Subcutaneous adipose tissue (tissue), 4 donors: Measurements from ENCODE around the gene DKC1. TPM values are rescaled to one million over a fixed set of nuclear protein-coding genes. Genes with fewer than 3 reads are reported as not detected.

ENCODE experiments used
- total RNA-seq, 4 donors: library from RNA; depleted of rRNA; stranded (reverse); fragments of >200 nt; gene quantifications; one replicate each; pipeline ENCODE4 v1.1.0, GENCODE V29; 2016
- TF ChIP-seq, protein P1 (sequence below): fragments of 450-650 bp; IDR thresholded peaks from one replicate; pipeline ENCODE4 v1.5.1; 2016; ENCODE audit warnings: low read depth, mild to moderate bottlenecking, control low read depth, antibody characterized with exemption, moderate library complexity

DKC1 gene
- 10 to 100 TPM; 23.3 to 65.7 (median 42.1) TPM for total RNA-seq

DNA sequence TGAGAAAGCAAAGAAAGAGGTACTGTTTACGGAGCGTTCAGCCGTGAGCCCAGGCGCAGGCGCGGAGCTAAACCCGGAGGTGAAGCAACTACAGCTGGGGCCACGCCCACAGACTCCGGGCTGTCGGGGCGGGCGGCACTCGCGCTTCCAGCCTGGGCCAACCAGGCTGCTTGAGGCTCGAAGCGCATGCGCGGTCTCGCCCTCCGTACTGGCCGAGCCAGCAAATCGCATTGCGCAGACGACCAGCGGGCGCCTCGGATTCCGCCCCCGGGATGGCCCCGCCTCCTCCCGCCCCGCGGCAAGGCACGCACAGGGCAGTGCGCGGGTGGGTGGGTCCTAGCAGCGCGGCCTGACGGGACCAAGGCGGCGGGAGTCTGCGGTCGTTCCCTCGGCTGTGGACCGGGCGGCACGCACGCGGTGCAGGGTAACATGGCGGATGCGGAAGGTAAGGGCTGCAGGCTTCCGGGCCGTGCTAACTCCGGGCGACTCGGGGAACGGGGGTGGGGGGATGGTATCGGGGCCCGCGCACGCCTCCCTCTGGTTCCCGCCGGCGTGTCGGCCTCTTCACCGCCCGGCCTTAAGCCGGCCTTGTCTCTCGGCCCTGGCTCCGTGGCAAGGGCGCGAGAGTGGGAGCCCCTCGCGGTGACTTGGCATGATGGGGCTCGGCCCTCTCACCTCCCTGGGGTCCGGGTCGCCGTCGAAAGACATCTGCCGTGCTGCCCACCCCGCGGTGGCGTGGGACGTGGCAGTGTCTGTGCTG, at the start of gene DKC1:
Gene DKC1 (plus strand): TSS at position 328 of the 760 bp plus-strand sequence. CDS start 102 bp downstream, at position 430.
- TF ChIP-seq, protein P1, sequence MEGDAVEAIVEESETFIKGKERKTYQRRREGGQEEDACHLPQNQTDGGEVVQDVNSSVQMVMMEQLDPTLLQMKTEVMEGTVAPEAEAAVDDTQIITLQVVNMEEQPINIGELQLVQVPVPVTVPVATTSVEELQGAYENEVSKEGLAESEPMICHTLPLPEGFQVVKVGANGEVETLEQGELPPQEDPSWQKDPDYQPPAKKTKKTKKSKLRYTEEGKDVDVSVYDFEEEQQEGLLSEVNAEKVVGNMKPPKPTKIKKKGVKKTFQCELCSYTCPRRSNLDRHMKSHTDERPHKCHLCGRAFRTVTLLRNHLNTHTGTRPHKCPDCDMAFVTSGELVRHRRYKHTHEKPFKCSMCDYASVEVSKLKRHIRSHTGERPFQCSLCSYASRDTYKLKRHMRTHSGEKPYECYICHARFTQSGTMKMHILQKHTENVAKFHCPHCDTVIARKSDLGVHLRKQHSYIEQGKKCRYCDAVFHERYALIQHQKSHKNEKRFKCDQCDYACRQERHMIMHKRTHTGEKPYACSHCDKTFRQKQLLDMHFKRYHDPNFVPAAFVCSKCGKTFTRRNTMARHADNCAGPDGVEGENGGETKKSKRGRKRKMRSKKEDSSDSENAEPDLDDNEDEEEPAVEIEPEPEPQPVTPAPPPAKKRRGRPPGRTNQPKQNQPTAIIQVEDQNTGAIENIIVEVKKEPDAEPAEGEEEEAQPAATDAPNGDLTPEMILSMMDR: no peak

DNA sequence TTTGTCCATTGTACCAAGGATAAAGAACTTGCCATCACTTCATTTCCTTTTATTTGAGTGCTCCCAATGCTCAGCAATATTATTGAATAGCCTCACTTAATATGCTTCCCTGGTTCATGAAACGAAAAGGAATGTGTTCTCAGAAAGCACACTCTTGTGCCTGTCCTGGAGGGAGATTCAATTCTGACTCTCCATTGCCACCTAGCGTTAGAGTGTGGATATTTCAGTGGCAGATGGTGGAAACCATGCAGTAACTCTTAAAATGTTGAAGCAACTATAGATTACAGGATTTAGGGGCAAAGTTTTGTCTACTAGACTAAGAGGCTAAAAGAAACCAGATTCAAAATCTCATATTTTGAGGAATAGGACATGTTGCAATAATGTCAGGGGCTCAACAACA, 47.7 kb upstream of the DKC1 start:
- TF ChIP-seq, protein P1: no peak

DNA sequence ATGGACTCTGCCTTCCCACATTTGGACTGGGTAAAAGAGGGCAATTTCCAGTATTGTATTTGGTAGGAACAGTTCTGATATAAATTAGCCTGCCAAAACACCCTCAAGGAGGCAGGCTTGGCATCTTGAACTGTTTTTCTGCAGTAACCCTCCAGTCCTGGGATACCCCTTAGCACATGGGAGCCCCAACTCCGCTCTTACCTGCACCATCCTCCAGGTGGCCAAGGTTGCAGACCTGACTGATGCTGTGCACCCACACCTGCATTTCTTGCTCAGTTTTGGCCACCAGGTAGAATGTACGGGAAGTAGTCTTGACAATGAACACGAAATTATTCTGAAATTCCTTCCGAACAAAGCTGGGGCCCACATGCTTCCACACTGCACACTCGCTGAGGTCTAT, 46.8 kb upstream of the DKC1 start:
- TF ChIP-seq, protein P1: no peak

DNA sequence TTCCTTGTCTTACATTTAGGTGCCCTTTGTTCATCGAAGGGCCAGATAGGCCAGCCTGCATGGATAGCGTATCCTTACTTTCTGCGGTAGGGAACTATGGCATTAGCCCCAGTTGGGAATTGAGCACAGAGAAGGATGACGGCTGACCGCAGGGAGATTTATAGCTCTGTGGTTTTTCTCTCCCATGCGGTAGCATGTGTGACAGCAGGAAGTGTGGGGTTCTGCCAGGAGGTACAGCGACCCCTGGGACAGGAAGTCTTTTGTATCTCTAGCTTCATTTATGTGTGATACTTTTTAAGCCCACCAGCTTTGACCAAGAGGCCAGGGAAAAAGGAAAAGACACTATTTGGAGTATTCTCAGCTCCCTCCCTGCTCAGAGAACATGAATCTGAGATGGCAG, 44.8 kb upstream of the DKC1 start:
- TF ChIP-seq, protein P1: no peak

DNA sequence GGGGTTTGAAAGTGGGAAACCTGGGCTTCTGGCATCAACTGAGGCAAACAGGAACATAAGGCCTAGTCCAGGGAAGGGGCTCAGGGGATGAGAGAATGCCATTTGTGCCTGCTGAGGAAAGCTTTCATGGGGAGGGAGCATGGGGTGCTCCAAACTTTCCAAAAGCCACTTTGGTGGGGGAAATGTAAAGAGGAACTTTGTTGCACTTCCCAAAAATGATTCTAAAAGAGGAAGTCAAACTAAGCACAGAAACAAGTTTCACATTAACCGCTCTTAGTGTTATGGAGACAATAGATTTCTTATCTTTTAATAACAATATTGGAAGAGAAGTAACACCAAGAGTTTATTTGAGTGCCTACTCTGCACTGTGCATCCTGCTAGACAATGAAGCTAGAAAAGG, 44.0 kb upstream of the DKC1 start:
- TF ChIP-seq, protein P1: no peak

DNA sequence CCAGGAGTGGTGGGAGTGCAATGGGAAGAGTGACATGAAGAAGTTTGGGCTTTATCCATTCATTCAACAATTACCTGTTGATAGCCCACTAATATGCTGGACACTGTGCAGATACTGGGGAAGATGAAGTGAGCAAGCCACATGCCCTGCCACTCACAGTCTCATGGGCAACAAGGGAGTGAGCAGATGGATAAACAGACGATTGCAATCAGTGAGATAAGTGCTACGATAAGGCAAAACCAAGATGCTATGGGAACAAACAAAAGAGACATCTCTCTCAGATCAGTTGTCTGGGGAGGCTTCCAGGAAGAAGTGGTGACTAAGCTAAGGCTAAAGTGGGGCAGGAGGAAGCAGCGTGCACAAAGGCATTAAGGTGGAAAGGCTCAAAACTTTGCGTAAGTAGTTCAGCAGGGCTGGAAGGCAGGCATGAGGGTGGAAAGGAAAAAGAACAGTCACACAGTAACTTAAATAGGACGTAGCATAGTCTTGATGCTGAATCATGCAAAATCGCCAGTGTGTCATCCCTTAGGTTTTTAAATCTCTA, 43.5 kb upstream of the DKC1 start:
- TF ChIP-seq, protein P1: no peak

DNA sequence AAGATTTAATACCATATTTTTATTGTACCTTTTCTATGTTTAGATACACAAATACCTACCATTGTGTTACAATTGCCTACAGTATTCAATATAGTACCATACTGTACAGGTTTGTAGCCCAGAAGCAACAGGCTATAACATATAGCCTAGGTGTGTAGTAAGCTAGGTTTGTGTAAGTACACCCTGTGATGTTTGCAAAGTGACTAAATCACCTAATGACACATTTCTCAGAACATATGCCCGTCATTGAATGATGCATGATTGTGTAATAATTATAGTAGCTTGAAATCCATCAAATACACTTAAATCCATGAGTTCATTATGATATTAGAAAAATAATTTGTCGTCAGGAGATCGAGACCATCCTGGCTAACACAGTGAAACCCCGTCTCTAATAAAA, 42.6 kb upstream of the DKC1 start:
- TF ChIP-seq, protein P1: no peak
